Activated T-helper 1 cell treated with anti-CD3 and anti-CD28 coated beads, Interleukin-12 subunit alpha, Interleukin-12 subunit beta, Interleukin-2, Interleukin-4 antibody, amounts not matched to agents 30 ng/mL and 10 ng/mL and 1 ng/mL, durations not matched to agents 14 hours and 24 hours and 36 hours (primary cell): ENCODE measurements around the gene CTIF. TPM values are rescaled to one million over a fixed set of nuclear protein-coding genes. Genes with fewer than 3 reads are reported as not detected.

Source experiments
- DNase-seq: peaks from one replicate; pipeline ENCODE4 v3.0.0; 2021; ENCODE audit warnings: low spot score
- H3K27ac Mint-ChIP-seq: one replicate; pipeline ENCODE4 v1.8.0; 2021; ENCODE audit warnings: mild to moderate bottlenecking, mixed read lengths
- H3K27me3 Mint-ChIP-seq: one replicate; pipeline ENCODE4 v1.8.0; 2022; ENCODE audit warnings: mild to moderate bottlenecking, moderate library complexity, mixed read lengths; ENCODE audit not compliant: insufficient read depth
- H3K36me3 Mint-ChIP-seq: one replicate; pipeline ENCODE4 v1.8.0; 2021; ENCODE audit warnings: low read depth, mixed read lengths
- H3K4me1 Mint-ChIP-seq: one replicate; pipeline ENCODE4 v1.8.0; 2021; ENCODE audit warnings: low read depth, mixed read lengths
- H3K4me3 Mint-ChIP-seq: one replicate; pipeline ENCODE4 v1.8.0; 2021; ENCODE audit warnings: mild to moderate bottlenecking, moderate library complexity, mixed read lengths
- H3K9me3 Mint-ChIP-seq: one replicate; pipeline ENCODE4 v1.8.0; 2021; ENCODE audit warnings: mixed read lengths
- intact Hi-C: fragments of 100-400 bp; cut with micrococcal nuclease; formaldehyde crosslinking; loops from one replicate; pipeline ENCODE4 v1.15.1; 2024
- total RNA-seq: library from RNA; stranded (reverse); gene quantifications from 2 replicates; pipeline ENCODE4 v1.2.3, GENCODE V29; 2022

CTIF gene
- total RNA-seq, 1 donor from 2014 or later, result 7.2 TPM

- H3K4me1 Mint-ChIP-seq, result peaks cover 39% of the 10 kb centered on the region
Measured at GRCh38 chr18:48872234-48873145, 333.7 kb downstream of the CTIF start.

GRCh38 chr18:48874233-48874632 lies 335.4 kb downstream of the CTIF start:
- no peaks in the 10 kb centered on the region for H3K36me3 Mint-ChIP-seq
- H3K9me3 Mint-ChIP-seq, result no peaks in the 10 kb centered on the region
- DNase-seq, result no peak
- H3K4me3 Mint-ChIP-seq, result no peak overlapping the region
- H3K4me1 Mint-ChIP-seq, result peaks cover 25% of the 10 kb centered on the region
- H3K27me3 Mint-ChIP-seq, result peaks cover 2% of the 10 kb centered on the region
- H3K27ac Mint-ChIP-seq, result no peak overlapping the region
- intact Hi-C loops, result no loop called here

More at GRCh38 chr18:48872234-48873145, 333.7 kb downstream of the CTIF start:
- Mint-ChIP-seq H3K4me3 (no peak overlapping the region), H3K27ac (peak overlapping the region; percentile 24), H3K27me3 (peaks cover 2% of the 10 kb centered on the region), H3K9me3 (no peaks in the 10 kb centered on the region), H3K36me3 (no peaks in the 10 kb centered on the region)
- DNase-seq, result no peak
- intact Hi-C loops, result no loop called here

GRCh38 chr18:48874701-48875162 lies 335.9 kb downstream of the CTIF start:
- H3K9me3 Mint-ChIP-seq, result no peaks in the 10 kb centered on the region
- no peak overlapping the region for H3K4me3 Mint-ChIP-seq
- H3K36me3 Mint-ChIP-seq, result no peaks in the 10 kb centered on the region
- H3K27me3 Mint-ChIP-seq, result peaks cover 2% of the 10 kb centered on the region
- intact Hi-C loops, result no loop called here
- no peak overlapping the region for H3K27ac Mint-ChIP-seq
- DNase-seq, result no peak
- H3K4me1 Mint-ChIP-seq, result peaks cover 20% of the 10 kb centered on the region

GRCh38 chr18:48875314-48875941 lies 336.6 kb downstream of the CTIF start:
- intact Hi-C loops, result no loop called here
- Mint-ChIP-seq H3K4me1 (peaks cover 24% of the 10 kb centered on the region), H3K27me3 (peaks cover 2% of the 10 kb centered on the region), H3K4me3 (no peak overlapping the region), H3K27ac (no peak overlapping the region), H3K9me3 (no peaks in the 10 kb centered on the region), H3K36me3 (no peaks in the 10 kb centered on the region)
- DNase-seq, result no peak

GRCh38 chr18:48875942-48876511 lies 337.2 kb downstream of the CTIF start:
- intact Hi-C loops, result no loop called here
- Mint-ChIP-seq H3K27me3 (peaks cover 2% of the 10 kb centered on the region), H3K9me3 (no peaks in the 10 kb centered on the region), H3K4me3 (no peak overlapping the region), H3K27ac (no peak overlapping the region), H3K36me3 (no peaks in the 10 kb centered on the region), H3K4me1 (peaks cover 30% of the 10 kb centered on the region)
- DNase-seq, result no peak

- H3K36me3 Mint-ChIP-seq, result no peaks in the 10 kb centered on the region
- intact Hi-C loops, result no loop called here
- DNase-seq, result no peak
- H3K4me3 Mint-ChIP-seq, result no peak overlapping the region
- no peak overlapping the region for H3K27ac Mint-ChIP-seq
- peaks cover 2% of the 10 kb centered on the region for H3K27me3 Mint-ChIP-seq
- no peaks in the 10 kb centered on the region for H3K9me3 Mint-ChIP-seq
- peaks cover 32% of the 10 kb centered on the region for H3K4me1 Mint-ChIP-seq
Measured at GRCh38 chr18:48876590-48876989, 337.8 kb downstream of the CTIF start.

GRCh38 chr18:48877941-48878340 lies 339.1 kb downstream of the CTIF start:
- Mint-ChIP-seq H3K27me3 (peaks cover 2% of the 10 kb centered on the region), H3K27ac (no peak overlapping the region)

GRCh38 chr18:48878471-48878870 lies 339.6 kb downstream of the CTIF start:
- H3K27ac Mint-ChIP-seq, result no peak overlapping the region
- no peaks in the 10 kb centered on the region for H3K36me3 Mint-ChIP-seq

More at GRCh38 chr18:48877941-48878340, 339.1 kb downstream of the CTIF start:
- DNase-seq, result no peak
- intact Hi-C loops, result no loop called here
- H3K9me3 Mint-ChIP-seq, result no peaks in the 10 kb centered on the region
- no peaks in the 10 kb centered on the region for H3K36me3 Mint-ChIP-seq
- peaks cover 20% of the 10 kb centered on the region for H3K4me1 Mint-ChIP-seq
- no peak overlapping the region for H3K4me3 Mint-ChIP-seq

GRCh38 chr18:48879008-48879431 lies 340.2 kb downstream of the CTIF start:
- Mint-ChIP-seq H3K27ac (no peak overlapping the region), H3K36me3 (no peaks in the 10 kb centered on the region), H3K9me3 (no peaks in the 10 kb centered on the region), H3K27me3 (peaks cover 2% of the 10 kb centered on the region), H3K4me1 (peaks cover 14% of the 10 kb centered on the region), H3K4me3 (no peak overlapping the region)
- DNase-seq, result no peak
- intact Hi-C loops, result no loop called here

More at GRCh38 chr18:48878471-48878870, 339.6 kb downstream of the CTIF start:
- H3K4me3 Mint-ChIP-seq, result no peak overlapping the region
- intact Hi-C loops, result no loop called here
- no peaks in the 10 kb centered on the region for H3K9me3 Mint-ChIP-seq
- H3K27me3 Mint-ChIP-seq, result peaks cover 2% of the 10 kb centered on the region
- peaks cover 14% of the 10 kb centered on the region for H3K4me1 Mint-ChIP-seq
- DNase-seq, result no peak

GRCh38 chr18:48880931-48881330 lies 342.1 kb downstream of the CTIF start:
- Mint-ChIP-seq H3K27me3 (no peaks in the 10 kb centered on the region), H3K4me1 (peaks cover 14% of the 10 kb centered on the region), H3K4me3 (no peak overlapping the region), H3K36me3 (no peaks in the 10 kb centered on the region), H3K9me3 (no peaks in the 10 kb centered on the region), H3K27ac (no peak overlapping the region)
- intact Hi-C loops, result no loop called here
- DNase-seq, result no peak

GRCh38 chr18:48882379-48882778 lies 343.5 kb downstream of the CTIF start:
- no peak overlapping the region for H3K27ac Mint-ChIP-seq
- H3K4me1 Mint-ChIP-seq, result peaks cover 14% of the 10 kb centered on the region
- H3K4me3 Mint-ChIP-seq, result no peak overlapping the region
- H3K36me3 Mint-ChIP-seq, result no peaks in the 10 kb centered on the region
- DNase-seq, result no peak
- no peaks in the 10 kb centered on the region for H3K9me3 Mint-ChIP-seq
- H3K27me3 Mint-ChIP-seq, result peaks cover 1% of the 10 kb centered on the region
- intact Hi-C loops, result no loop called here

GRCh38 chr18:48884306-48884705 lies 345.5 kb downstream of the CTIF start:
- no peak for DNase-seq
- Mint-ChIP-seq H3K9me3 (no peaks in the 10 kb centered on the region), H3K27me3 (peaks cover 1% of the 10 kb centered on the region), H3K27ac (no peak overlapping the region), H3K36me3 (no peaks in the 10 kb centered on the region), H3K4me3 (no peak overlapping the region), H3K4me1 (peaks cover 14% of the 10 kb centered on the region)
- intact Hi-C loops, result no loop called here

GRCh38 chr18:48884771-48885170 lies 345.9 kb downstream of the CTIF start:
- intact Hi-C loops, result no loop called here
- Mint-ChIP-seq H3K4me1 (peaks cover 14% of the 10 kb centered on the region), H3K27me3 (peaks cover 1% of the 10 kb centered on the region), H3K9me3 (no peaks in the 10 kb centered on the region), H3K36me3 (no peaks in the 10 kb centered on the region), H3K27ac (no peak overlapping the region), H3K4me3 (no peak overlapping the region)
- no peak for DNase-seq
